Ovary (tissue), 9 donors: ENCODE results near the gene DENND6A. TPM values are rescaled to one million over a fixed set of nuclear protein-coding genes. Genes with fewer than 3 reads are reported as not detected.

ENCODE experiments used
- DNase-seq, 5 donors: peaks; one replicate each; pipeline ENCODE4 v3.0.0-alpha.2; 2019 to 2020
- H3K27ac ChIP-seq, 2 donors: fragments of 200-600 bp; one replicate each; pipeline versions ENCODE4 v1.5.1 to v1.8.0; 2019 to 2022
- H3K27me3 ChIP-seq: fragments of 200-600 bp; one replicate; pipeline ENCODE4 v1.8.0; 2022
- H3K36me3 ChIP-seq: fragments of 200-600 bp; sonication (generic); one replicate; pipeline ENCODE4 v1.5.1; 2019
- H3K4me1 ChIP-seq: one replicate; pipeline ENCODE4 v1.8.1; 2013; ENCODE audit warnings: mild to moderate bottlenecking, moderate library complexity; ENCODE audit not compliant: insufficient read depth
- H3K4me3 ChIP-seq: fragments of 200-600 bp; sonication (generic); one replicate; pipeline ENCODE4 v1.5.1; 2017
- H3K9me3 ChIP-seq, 2 donors: fragments of 200-600 bp in 1 of 2; sonication (generic) in 1 of 2; one replicate each; pipeline versions ENCODE4 v1.5.1 to v1.8.1; 2013 to 2019; ENCODE audit warnings: mild to moderate bottlenecking in 1 of 2, moderate library complexity in 1 of 2
- CTCF ChIP-seq, 3 donors: fragments of 450-650 bp in 2 of 3; fragments of 200-600 bp in 1 of 3; IDR thresholded peaks; one replicate each; pipeline versions ENCODE4 v1.5.1 to v1.8.0; 2016 to 2022; ENCODE audit warnings: antibody characterized with exemption in 3 of 3, mild to moderate bottlenecking in 1 of 3
- EP300 ChIP-seq: sonication (generic); formaldehyde crosslinking; IDR thresholded peaks from one replicate; pipeline ENCODE4 v1.6.1; 2017; ENCODE audit warnings: antibody characterized with exemption
- POLR2A ChIP-seq: fragments of 450-650 bp; IDR thresholded peaks from one replicate; pipeline ENCODE4 v1.6.1; 2017; ENCODE audit warnings: antibody characterized with exemption, mild to moderate bottlenecking, moderate library complexity
- WGBS, 3 donors: extraction: QIAGEN DNeasy Blood & Tissue Kit in 1 of 3; methylation state at CpG; one replicate each; pipeline versions ENCODE4 v1.1.5 to v1.1.7; 2013 to 2017; 5-methylcytosine and 5-hydroxymethylcytosine counted together
- intact Hi-C, 4 donors: fragments of 100-400 bp; cut with DNase I; formaldehyde crosslinking; loops; one replicate each; pipeline versions ENCODE4 v1.11.0 to v1.15.1; 2022 to 2023
- polyA plus RNA-seq, 2 donors: library from polyadenylated mRNA; stranded (reverse); fragments of 200-250 nt in 1 of 2; fragments of 350-450 nt in 1 of 2; fragmentation: Illumina TruSeq in 1 of 2; extraction: RNeasy Lipid Tissue Mini Kit (QIAGEN cat#74804) in 1 of 2; gene quantifications; one replicate each; pipeline ENCODE4 v1.2.3, GENCODE V29; 2013 to 2014
- total RNA-seq, 7 donors: library from RNA; depleted of rRNA in 2 of 7; stranded (reverse); fragments of >200 nt in 2 of 7; fragmentation: NEBNext Ultra II Directional in 3 of 7; extraction: Animal tissue kit (Norgen Biotek cat#: 25700) in 3 of 7; gene quantifications; one replicate each; pipeline versions ENCODE4 v1.1.0 to v1.2.4, GENCODE V29; 2016 to 2023
- donor health status: DM: no; HTN: no; CAD: no; lungs with moderate emphysema.
- donor health status: DM: no; HTN: no; CAD: no.
- donor health status: Bipolar disorder and iron deficiency.
- donor health status: DM: yes; HTN: yes; CAD: no.
- donor health status: DM: no; HTN: no; CAD: no.
- donor health status: DM: yes; HTN: yes; CAD: no.

Gene DENND6A
- total and polyA plus RNA-seq, 9 donors, result 15.5 to 52.4 (median 38.7) TPM

DNA sequence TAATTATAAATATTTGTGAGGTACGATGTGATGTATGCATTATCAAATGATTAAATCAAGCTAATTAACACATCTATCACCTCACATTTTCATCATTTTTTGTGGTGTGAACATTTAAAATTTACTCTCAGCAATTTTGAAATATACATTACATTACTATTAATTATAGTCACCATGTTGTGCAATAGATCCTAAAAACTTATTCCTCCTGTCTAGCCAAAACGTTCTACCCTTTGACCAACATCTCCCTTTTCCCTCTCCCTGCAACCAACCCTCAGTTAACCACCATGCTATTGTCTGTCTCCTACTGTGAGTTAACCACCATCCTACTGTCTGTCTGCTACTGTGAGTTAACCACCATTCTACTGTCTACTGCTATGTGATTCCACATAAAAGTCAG, 42.5 kb upstream of the DENND6A start:
- Histone ChIP-seq H3K9me3 (no peaks in the 10 kb centered on the region), H3K4me1 (peaks cover 11% of the 10 kb centered on the region), H3K27me3 (no peaks in the 10 kb centered on the region), H3K36me3 (no peaks in the 10 kb centered on the region), H3K27ac (no peak overlapping the region), H3K4me3 (no peak overlapping the region)
- WGBS, 3 donors, result 77 to 88% (median 83%) methylated on average over 2 of the region's 2 CpGs
- DNase-seq, result no peak
- TF ChIP-seq EP300 (no peak), POLR2A (no peak), CTCF (IDR thresholded peaks at IDR 0.05) (no peak)
- intact Hi-C loops, result no loop called here

GRCh38 chr3:57733790-57734189, 40.9 kb upstream of the DENND6A start:
- 83 to 86% (median 84%) methylated on average over 2 of the region's 2 CpGs for WGBS, 3 donors
- no peak for TF ChIP-seq POLR2A
- TF ChIP-seq EP300, result no peak
- TF ChIP-seq CTCF (IDR thresholded peaks at IDR 0.05), result no peak
- no peak overlapping the region for H3K27ac ChIP-seq
- H3K9me3 ChIP-seq, result no peaks in the 10 kb centered on the region
- DNase-seq, result no peak
- peaks cover 13% of the 10 kb centered on the region for H3K4me1 ChIP-seq
- no peaks in the 10 kb centered on the region for H3K36me3 ChIP-seq
- intact Hi-C loops, result no loop called here
- no peak overlapping the region for H3K4me3 ChIP-seq
- no peaks in the 10 kb centered on the region for H3K27me3 ChIP-seq

DNA sequence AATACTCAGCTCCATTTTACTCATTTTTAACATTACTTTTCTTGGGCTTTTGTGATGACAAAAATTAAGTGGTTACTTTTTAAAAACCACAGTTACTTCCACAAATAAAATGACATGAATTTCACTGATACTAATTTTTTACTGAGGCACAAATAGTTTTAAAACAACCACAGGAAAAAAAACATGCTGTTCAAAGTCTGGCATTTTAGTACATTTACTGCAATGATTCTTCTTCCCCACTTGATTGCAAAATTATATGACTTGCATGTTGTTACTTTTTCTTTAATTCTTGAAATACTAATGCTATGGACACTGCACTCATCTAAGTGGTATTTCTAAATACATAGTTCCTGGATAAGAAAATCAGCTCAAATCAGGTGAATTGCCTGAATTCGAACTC, 38.4 kb upstream of the DENND6A start:
- H3K4me3 ChIP-seq, result no peak overlapping the region
- no peak for DNase-seq
- H3K27me3 ChIP-seq, result no peaks in the 10 kb centered on the region
- H3K36me3 ChIP-seq, result no peaks in the 10 kb centered on the region
- no peak overlapping the region for H3K27ac ChIP-seq
- 78 to 83% (median 80%) methylated on average over 1 of the region's 1 CpG for WGBS, 3 donors
- no peaks in the 10 kb centered on the region for H3K9me3 ChIP-seq
- TF ChIP-seq POLR2A (no peak), CTCF (IDR thresholded peaks at IDR 0.05) (no peak), EP300 (no peak)
- intact Hi-C loops, result no loop called here
- H3K4me1 ChIP-seq, result peaks cover 2% of the 10 kb centered on the region

DNA sequence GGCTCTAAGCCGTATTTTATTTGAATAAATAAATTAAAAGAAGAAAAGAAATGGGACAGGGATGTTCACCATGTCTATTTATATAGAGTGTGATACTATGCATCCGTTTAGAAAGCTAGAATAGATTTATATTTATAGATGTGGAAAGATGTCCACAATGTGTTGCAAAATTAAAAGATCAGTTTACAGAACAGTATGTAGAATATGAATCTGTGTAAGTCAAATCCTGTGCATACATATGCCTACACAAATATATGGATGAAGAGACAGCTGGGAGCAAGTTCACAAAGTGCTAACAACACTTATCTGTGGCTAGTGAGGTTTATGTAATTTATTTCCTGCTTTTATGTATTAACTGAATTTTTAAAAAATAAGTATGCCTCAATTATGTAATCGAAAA, 37.8 kb upstream of the DENND6A start:
- 68 to 73% (median 69%) methylated on average over 3 of the region's 3 CpGs for WGBS, 3 donors
- no peak overlapping the region for H3K4me3 ChIP-seq
- H3K27me3 ChIP-seq, result no peaks in the 10 kb centered on the region
- no peak for DNase-seq
- intact Hi-C loops, result no loop called here
- H3K4me1 ChIP-seq, result peaks cover 2% of the 10 kb centered on the region
- no peaks in the 10 kb centered on the region for H3K9me3 ChIP-seq
- H3K36me3 ChIP-seq, result no peaks in the 10 kb centered on the region
- TF ChIP-seq CTCF (IDR thresholded peaks at IDR 0.05), result no peak
- TF ChIP-seq EP300, result no peak
- no peak for TF ChIP-seq POLR2A
- no peak overlapping the region for H3K27ac ChIP-seq
